Measurements from ENCODE around the gene RPRML.

GRCh38 chr17:46983782-46984181 is 4.7 kb upstream of the RPRML start:
- TF ChIP-seq POLR2A (IDR thresholded peaks at IDR 0.05): no peak
- no peak for TF ChIP-seq CTCF (IDR thresholded peaks at IDR 0.05)
- no peak for TF ChIP-seq EP300 (IDR thresholded peaks at IDR 0.05)

Data from tibial nerve (tissue), 4 donors.